ENCODE measurements around the gene ARHGAP18.
A peak's percentile ranks its signal among the peaks of the same experiment; 100 is the strongest.

The ARHGAP18 gene

GRCh38 chr6:129731428-129731827 is 21.5 kb upstream of the ARHGAP18 start:
- TF ChIP-seq, protein P1, sequence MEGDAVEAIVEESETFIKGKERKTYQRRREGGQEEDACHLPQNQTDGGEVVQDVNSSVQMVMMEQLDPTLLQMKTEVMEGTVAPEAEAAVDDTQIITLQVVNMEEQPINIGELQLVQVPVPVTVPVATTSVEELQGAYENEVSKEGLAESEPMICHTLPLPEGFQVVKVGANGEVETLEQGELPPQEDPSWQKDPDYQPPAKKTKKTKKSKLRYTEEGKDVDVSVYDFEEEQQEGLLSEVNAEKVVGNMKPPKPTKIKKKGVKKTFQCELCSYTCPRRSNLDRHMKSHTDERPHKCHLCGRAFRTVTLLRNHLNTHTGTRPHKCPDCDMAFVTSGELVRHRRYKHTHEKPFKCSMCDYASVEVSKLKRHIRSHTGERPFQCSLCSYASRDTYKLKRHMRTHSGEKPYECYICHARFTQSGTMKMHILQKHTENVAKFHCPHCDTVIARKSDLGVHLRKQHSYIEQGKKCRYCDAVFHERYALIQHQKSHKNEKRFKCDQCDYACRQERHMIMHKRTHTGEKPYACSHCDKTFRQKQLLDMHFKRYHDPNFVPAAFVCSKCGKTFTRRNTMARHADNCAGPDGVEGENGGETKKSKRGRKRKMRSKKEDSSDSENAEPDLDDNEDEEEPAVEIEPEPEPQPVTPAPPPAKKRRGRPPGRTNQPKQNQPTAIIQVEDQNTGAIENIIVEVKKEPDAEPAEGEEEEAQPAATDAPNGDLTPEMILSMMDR (IDR thresholded peaks at IDR 0.05; ENCODE audit: low read depth, low read length) = no peak
- no peaks in the 10 kb centered on the region for H3K36me3 ChIP-seq

GRCh38 chr6:129730477-129731165 is 20.6 kb upstream of the ARHGAP18 start:
- no peak overlapping the region for H3K27ac ChIP-seq
- TF ChIP-seq, protein P1 (IDR thresholded peaks at IDR 0.05; ENCODE audit: low read depth, low read length) = peak; percentile 42; the same call in 1 of the 2 replicates

More at GRCh38 chr6:129731428-129731827, 21.5 kb upstream of the ARHGAP18 start:
- DNase-seq = no peak
- Histone ChIP-seq H3K27me3 (ENCODE audit: insufficient read depth, low read depth, severe bottlenecking) (no peaks in the 10 kb centered on the region), H3K9me3 (ENCODE audit: severe bottlenecking) (no peaks in the 10 kb centered on the region), H3K27ac (no peak overlapping the region), H3K4me3 (ENCODE audit: low read depth, low read length) (no peak overlapping the region)

DNA sequence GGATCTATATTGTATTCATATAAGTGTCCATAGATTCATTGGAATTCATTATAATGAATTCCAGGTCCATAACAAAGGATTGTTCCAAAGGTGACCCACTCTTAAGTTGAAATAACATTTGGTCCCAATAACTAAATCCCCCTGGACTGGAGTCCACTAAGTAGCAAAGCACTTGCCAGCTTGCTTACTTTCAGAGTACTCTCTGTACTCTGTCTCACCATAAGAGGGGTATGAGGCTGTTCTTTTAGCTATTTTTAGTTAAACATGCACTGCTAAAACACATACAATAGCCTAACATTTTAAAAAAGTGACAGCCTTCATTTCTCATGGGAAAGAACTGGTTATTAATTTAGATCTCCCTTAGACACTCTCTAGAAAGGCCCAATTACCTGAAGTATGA is 16.7 kb upstream of the ARHGAP18 start:
- Histone ChIP-seq H3K36me3 (no peaks in the 10 kb centered on the region), H3K4me3 (ENCODE audit: low read depth, low read length) (no peak overlapping the region), H3K9me3 (ENCODE audit: severe bottlenecking) (no peaks in the 10 kb centered on the region), H3K27me3 (ENCODE audit: insufficient read depth, low read depth, severe bottlenecking) (no peaks in the 10 kb centered on the region), H3K27ac (no peak overlapping the region)
- TF ChIP-seq, protein P1 (IDR thresholded peaks at IDR 0.05; ENCODE audit: low read depth, low read length) = no peak
- no peak for DNase-seq

More at GRCh38 chr6:129730477-129731165, 20.6 kb upstream of the ARHGAP18 start:
- DNase-seq = no peak
- Histone ChIP-seq H3K9me3 (ENCODE audit: severe bottlenecking) (no peaks in the 10 kb centered on the region), H3K4me3 (ENCODE audit: low read depth, low read length) (no peak overlapping the region), H3K27me3 (ENCODE audit: insufficient read depth, low read depth, severe bottlenecking) (no peaks in the 10 kb centered on the region), H3K36me3 (no peaks in the 10 kb centered on the region)

DNA sequence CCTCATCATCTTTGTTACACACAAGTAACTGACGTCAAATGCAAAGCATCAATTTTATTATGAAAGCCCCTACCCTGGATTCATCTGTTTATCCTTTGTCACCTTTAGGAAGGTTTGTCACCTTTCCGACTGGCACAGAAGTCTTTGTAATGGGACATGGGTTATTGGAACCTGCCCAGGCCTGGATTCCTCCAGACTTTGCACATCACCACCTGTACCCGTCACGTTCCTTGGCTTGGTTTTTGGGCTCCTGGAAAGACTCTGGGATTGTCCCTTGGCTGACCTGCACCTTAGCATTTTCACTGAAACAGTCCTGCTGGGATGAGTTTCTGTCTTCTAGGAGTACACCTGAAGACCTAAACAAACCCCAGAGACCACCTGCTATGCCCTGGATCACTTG is 15.4 kb upstream of the ARHGAP18 start:
- TF ChIP-seq, protein P1 (IDR thresholded peaks at IDR 0.05; ENCODE audit: low read depth, low read length) = no peak
- DNase-seq = no peak
- H3K36me3 ChIP-seq = no peaks in the 10 kb centered on the region
- H3K27me3 ChIP-seq (ENCODE audit: insufficient read depth, low read depth, severe bottlenecking) = no peaks in the 10 kb centered on the region
- no peaks in the 10 kb centered on the region for H3K9me3 ChIP-seq (ENCODE audit: severe bottlenecking)
- no peak overlapping the region for H3K4me3 ChIP-seq (ENCODE audit: low read depth, low read length)
- H3K27ac ChIP-seq = no peak overlapping the region

DNA sequence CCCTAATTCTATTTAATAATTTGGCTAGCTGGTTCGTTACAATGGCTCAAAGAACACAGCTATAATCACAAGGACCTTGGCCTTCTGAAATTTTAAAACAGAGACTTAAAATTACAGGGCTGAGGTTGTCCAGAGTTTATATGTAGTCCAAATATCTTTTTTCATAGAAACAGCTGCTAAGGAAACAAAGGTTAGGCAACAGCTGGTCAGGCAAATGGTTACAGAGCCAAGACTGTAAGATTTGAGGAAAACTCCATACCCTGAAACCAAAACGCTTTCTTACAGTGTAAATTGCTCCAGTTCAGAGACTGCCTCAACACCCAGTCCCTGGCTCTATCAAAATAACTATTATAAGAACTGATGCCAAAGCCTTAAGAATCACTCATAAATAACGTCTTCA is 9.7 kb upstream of the ARHGAP18 start:
- TF ChIP-seq, protein P1 (IDR thresholded peaks at IDR 0.05; ENCODE audit: low read depth, low read length) = no peak
- no peak for DNase-seq
- H3K36me3 ChIP-seq = no peaks in the 10 kb centered on the region
- no peak overlapping the region for H3K27ac ChIP-seq
- no peaks in the 10 kb centered on the region for H3K27me3 ChIP-seq (ENCODE audit: insufficient read depth, low read depth, severe bottlenecking)
- no peak overlapping the region for H3K4me3 ChIP-seq (ENCODE audit: low read depth, low read length)
- H3K9me3 ChIP-seq (ENCODE audit: severe bottlenecking) = no peaks in the 10 kb centered on the region

DNA sequence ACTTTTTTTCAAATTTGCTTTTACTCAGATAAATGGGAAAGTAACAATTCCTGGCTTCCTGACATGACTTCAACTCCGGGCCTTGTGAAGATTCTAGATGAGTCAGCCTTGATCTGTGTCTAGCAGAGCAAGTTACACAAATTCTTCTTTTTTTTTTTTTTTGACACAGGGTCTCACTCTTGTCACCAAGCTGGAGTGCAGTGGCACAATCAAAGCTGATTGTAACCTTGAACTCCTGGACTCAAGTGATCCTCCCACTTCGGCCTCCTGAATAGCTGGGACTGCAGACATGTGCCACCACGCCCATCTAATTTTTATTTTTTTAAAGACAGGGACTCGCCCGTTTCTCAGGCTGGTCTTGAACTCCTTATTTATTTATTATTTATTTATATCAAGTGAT is 7.3 kb upstream of the ARHGAP18 start:
- H3K27me3 ChIP-seq (ENCODE audit: insufficient read depth, low read depth, severe bottlenecking) = no peaks in the 10 kb centered on the region
- DNase-seq = no peak
- H3K9me3 ChIP-seq (ENCODE audit: severe bottlenecking) = no peaks in the 10 kb centered on the region
- no peak overlapping the region for H3K27ac ChIP-seq
- no peaks in the 10 kb centered on the region for H3K36me3 ChIP-seq
- H3K4me3 ChIP-seq (ENCODE audit: low read depth, low read length) = no peak overlapping the region
- TF ChIP-seq, protein P1 (IDR thresholded peaks at IDR 0.05; ENCODE audit: low read depth, low read length) = no peak

Data from WERI-Rb-1 (cell line).